T-helper 1 cell treated with Interleukin-12 subunit alpha and Interleukin-12 subunit beta and Interleukin-4 antibody, amounts not matched to agents 30 ng/mL and 1 ng/mL, for 36 hours (primary cell): ENCODE data around the gene C1orf115. TPM values are rescaled to one million over a fixed set of nuclear protein-coding genes. Genes with fewer than 3 reads are reported as not detected.
"Not testable (repeated sequence)": the region's sequence is repeated elsewhere in the genome, so short reads cannot be mapped to it uniquely, and the experiment has no call there.

ENCODE experiments used
- intact Hi-C: fragments of 100-400 bp; cut with micrococcal nuclease; formaldehyde crosslinking; loops from one replicate; pipeline ENCODE4 v1.15.1; 2024
- total RNA-seq: library from RNA; stranded (reverse); gene quantifications from 2 replicates; pipeline ENCODE4 v1.2.3, GENCODE V29; 2022

The C1orf115 gene
- 0.32 and 0.37 TPM in 2 replicates for total RNA-seq

DNA sequence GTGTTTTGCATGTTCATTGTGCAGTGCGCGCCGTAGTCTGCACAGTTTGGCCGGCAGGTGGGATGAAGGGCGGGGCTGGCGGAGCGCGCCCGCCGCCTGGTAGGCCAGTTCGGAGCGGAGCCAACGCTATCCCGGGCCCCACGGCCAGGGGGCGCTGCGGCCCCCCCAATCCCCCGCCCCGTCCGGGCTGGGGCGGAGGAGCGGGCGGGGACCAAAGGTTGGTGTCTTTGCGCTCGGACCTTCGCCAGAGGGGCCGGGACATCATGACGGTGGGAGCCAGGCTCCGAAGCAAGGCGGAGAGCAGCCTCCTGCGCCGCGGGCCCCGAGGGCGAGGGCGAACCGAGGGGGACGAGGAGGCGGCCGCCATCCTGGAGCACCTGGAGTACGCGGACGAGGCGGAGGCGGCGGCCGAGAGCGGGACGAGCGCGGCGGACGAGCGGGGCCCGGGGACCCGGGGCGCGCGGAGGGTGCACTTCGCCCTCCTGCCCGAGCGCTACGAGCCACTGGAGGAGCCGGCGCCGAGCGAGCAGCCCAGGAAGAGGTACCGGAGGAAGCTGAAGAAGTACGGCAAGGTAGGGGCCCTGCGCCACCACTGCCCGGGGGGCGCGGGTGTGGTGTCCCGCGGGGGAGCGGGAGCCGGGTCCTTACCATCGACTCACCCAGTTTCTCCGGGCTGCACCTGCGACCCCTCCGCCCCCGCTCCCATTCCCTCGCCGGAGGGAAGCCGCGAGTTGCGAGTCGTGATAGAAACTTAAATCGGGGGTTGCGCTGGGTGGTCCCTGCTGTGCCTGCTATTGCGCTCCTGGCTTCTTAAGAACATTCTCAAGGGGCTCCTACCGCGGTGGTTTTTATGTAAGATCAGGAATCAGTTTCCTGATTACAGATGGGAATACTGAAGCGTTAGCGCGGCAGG is at the start of gene C1orf115:
C1orf115 (plus strand) TSS at position 224 of the 913 bp plus-strand sequence; CDS start at position 264, 40 bp downstream.
- intact Hi-C loops, result loop anchor here (1.0 to 5.0 kb wide), 5 partner anchors 10 to 601 kb away; partner anchors contain the start of genes BPNT1 and HLX

- intact Hi-C loops, result no loop called here
Measured at GRCh38 chr1:220642285-220642684, 47.9 kb upstream of the C1orf115 start.

DNA sequence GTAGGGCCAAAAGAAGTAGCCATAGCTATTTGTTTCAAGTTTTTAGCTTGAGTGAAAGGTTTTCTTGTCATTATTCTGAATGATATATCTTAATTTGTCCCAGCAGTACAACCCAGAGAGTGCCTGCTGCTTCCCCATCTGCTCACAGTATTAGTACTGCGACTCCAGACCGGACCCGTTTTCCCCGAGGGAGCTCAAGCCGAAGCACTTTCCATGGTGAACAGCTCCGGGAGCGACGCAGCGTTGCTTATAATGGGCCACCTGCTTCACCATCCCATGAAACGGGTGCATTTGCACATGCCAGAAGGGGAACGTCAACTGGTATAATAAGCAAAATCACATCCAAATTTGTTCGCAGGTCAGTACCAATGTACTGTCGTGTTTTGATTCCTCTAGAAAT is 37.2 kb upstream of the C1orf115 start:
- intact Hi-C loops, result no loop called here

DNA sequence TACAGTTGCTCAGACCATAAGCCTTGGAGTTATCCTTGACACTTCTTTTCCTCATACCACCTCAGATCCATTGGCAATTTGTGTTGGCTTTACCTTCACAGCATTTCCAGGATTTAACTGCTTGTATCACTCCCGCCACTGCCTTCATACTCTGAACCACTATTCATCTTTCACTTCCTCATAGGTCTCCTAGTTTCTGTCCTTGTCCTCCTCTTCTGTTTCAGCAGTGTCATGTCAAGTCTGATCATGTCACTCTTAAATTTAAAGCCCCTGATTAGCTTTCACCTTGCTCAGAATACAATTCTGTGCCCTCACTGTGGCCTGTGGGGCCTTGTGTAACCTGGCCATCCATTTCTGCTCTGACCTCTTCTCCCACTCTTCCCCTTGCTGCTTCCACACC is 34.7 kb upstream of the C1orf115 start:
- intact Hi-C loops, result no loop called here

DNA sequence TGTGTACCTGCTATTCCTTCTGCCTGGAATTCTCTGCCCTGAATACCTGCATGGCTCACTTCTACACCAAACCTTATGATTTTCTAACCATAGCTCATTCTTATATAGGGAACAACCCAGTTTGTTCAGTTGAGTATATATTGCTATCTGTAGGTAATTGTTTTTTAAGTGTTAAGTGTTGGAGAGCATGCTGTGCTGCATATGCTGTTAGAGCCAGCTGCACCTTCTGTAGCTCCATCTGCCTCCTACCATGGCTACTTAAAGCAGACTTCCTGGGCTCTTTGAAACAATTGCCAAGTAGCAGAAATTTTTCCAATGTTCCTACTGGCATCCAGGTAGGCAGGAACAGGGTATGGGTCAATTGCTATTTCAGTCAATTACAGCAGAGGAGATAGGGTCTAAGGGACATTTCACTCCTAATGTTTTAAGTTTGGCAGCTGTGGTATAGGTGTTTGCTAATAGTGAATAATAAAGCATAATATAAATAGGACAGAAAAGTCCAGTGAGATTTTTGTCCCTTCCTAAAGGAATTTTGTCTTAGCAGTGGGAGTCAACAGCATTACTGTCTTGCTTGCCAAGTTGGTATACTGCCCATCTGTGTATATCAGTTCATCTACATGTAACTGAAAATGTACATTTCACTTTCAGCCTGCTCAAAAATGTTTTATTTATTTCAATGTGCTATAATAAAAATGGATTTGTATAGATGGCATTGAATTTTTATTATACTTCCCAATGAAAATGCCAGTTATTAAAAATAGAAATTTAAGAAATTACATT is 34.0 kb upstream of the C1orf115 start:
- intact Hi-C loops, result no loop called here

DNA sequence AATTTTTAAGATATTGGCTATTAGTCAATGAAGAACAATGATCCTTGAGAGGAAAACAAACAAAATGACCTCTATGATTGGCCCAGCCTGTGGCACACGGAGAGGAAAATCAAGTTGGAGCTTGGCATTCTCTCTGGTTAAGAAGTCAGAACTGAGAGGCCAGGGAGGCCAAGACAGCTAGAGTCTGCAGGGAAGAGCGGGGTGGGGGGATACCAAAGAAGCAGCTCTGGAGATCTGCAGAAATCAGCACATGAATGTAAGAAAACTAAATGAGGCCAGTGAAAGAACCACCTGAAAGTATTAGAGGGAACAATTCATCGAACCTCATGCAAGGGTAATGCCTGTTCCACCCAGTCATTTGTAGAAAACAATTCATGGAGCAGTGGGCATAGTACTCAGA is 23.8 kb upstream of the C1orf115 start:
- intact Hi-C loops, result no loop called here

- intact Hi-C loops, result no loop called here
Measured at GRCh38 chr1:220669005-220669404, 21.2 kb upstream of the C1orf115 start.

- intact Hi-C loops, result no loop called here
Measured at GRCh38 chr1:220670365-220670764, 19.8 kb upstream of the C1orf115 start.

GRCh38 chr1:220673921-220674320 is 16.2 kb upstream of the C1orf115 start:
- intact Hi-C loops, result no loop called here

GRCh38 chr1:220677251-220677650 is 12.9 kb upstream of the C1orf115 start:
- intact Hi-C loops, result no loop called here

DNA sequence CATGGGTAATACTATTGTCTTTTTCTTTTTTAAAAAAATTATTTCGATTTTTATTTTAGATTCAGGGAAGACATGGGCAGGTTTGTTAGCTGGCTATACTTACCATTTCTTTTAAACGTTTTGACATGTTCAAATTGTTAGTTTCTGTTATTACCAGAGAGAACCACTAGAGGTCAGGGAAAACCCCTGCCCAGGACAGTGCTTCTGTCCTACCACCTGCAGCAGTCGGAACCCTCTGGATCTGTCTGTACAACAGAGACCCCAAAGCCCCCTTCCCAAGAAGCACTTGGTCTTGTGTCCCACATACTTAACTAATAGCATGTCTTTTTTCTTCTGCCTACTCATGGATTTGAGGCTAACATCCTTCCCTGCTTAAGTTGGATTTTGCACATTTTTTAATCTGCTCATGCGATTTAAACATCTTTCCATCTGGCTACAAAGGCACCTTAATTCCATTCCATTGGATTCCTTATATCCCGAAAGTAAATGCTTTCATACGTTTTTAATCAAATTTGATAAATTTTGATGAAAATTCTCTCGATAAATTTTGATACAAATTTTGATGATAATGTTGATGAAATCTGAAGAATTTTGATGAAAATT is 10.0 kb upstream of the C1orf115 start:
- intact Hi-C loops, result loop anchor here (1.0 kb wide), 3 partner anchors 10 to 96 kb away; partner anchors contain the start of gene C1orf115

DNA sequence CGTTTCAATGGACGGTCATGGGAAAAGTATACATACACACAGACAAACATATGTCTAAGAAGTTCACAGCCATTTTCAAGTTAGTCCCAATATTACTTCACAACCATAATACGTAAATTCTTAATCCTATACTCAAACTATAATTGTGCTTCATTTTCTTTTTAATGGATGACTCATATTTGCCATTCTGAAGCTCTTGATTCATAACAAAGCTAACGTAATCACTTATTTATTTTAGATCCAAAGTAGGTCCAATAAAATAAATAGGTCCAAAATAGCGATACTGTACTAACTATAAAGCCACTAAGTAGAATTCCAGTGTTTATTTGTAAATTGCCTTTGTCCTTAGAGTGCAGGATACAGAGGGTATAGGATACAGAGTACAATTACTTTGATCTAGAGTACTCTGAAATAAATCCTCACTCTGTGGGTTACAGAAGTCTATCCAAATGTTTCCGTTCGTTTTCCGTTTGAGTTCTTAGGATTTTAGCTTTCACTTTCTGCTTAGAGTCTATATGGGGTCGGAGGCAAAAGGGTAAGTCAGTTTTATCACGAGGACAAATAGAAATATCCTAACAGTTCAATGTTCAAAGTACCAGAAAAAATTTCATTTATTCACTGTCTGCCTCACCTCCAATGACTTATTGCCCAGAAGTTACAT is 8.8 kb upstream of the C1orf115 start:
- intact Hi-C loops, result no loop called here

- intact Hi-C loops, result no loop called here
Measured at GRCh38 chr1:220682901-220683576, 7.1 kb upstream of the C1orf115 start.

GRCh38 chr1:220683716-220684115 is 6.4 kb upstream of the C1orf115 start:
- intact Hi-C loops, result not testable (repeated sequence)

DNA sequence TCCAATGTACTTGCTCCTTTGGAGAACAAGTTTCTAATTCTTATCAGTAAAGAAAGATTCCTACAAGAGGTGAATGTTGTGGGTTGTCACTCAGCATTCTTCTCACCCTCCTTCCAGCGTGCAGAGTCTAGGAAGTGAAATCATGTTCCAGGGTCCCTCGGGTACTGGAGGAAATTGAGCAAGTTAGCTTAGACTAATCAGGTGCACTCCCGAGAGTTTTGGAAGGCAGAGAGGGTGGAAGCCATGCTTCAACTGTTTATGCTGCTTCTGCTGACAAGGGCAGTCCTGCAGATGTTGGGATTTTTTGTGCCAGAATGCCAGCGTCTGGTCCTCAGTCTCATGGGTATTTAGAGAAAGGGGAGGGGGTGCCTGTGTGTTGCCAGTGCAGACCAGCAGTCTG is 5.3 kb upstream of the C1orf115 start:
- intact Hi-C loops, result no loop called here

DNA sequence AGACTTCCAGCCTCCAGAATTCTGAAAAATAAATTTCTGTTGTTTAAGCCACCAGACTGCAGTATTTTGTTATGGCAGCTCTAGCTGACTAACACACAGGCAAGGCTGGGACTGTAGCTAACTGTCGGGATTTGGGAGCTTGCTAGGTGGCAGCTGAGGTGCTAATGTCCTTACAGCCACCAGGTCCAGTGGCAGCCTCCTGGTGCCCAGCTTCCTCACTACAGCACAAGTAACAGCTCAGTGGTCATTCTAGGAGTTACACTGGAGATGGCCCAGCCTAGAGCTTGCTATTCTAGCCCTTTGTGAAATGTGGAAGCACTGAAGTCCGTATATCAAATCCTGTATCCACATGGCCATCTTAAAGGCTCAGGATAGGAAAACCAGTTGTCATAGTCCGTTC is 4.3 kb upstream of the C1orf115 start:
- intact Hi-C loops, result no loop called here

DNA sequence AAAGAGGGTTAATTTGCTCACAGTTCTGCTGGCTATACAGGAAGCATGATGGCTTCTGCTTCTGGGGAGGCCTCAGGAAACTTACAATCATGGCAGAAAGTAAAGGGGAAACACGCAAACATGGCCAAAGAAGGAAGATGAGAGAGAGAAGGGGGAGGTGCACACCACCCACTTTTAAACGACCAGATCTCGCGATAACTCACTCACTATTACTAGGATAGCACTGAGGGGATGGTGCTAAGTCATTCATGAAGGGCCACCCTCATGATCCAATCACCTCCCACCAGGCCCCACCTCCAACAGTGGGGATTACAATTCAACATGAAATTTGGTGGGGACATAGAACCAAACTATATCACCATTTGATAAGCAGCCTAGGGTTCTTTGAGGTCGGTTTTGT is 2.4 kb upstream of the C1orf115 start:
- intact Hi-C loops, result no loop called here

DNA sequence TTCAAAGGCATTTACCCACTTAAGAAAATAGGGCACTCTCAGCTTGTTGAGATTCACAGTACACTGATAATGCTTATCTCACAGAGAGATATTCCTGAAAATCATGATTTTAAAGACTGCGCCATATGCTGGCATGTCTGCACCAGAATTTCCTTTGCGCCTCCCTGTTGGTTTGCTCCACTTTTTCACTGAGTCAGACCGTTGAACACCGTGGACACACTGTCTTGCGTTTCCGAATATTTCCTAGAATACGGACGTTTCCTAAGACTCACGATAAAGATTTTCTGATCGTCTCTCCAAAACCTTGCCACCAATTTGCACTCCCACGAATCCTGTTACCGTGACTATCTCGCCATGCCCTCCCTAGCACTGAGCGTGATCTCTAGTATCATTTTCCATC is 497 bp upstream of the C1orf115 start:
- intact Hi-C loops, result loop anchor here (1.0 to 5.0 kb wide), 5 partner anchors 9 to 600 kb away; partner anchors contain the start of genes BPNT1 and HLX

- intact Hi-C loops, result loop anchor here (5.0 kb wide), 1 partner anchor 186 kb away; the partner anchor contains the start of gene HLX
Measured at GRCh38 chr1:220691053-220691684, 1.0 kb downstream of the C1orf115 start.
